ENCODE measurements around the gene FBXW7.

DNA sequence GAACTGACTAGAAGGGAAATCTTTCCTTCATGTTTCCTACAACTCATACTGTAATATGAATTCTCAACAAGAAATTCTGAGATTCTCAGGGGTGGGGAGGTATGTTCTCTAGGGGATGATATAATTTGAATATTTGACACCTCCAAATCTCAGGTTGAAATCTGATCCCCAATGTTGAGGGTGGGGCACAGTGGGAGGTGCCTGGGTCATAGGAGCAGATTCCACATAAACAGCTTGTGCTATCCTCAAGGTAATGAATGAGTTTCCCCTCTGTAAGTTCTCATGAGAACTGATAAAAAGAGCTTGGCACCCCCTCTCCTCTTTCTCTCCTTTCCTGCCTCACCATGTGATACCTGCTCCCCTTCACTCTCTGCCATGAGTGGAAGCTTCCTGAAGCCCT, 21.5 kb downstream of the FBXW7 start:
- TF ChIP-seq, protein P1, sequence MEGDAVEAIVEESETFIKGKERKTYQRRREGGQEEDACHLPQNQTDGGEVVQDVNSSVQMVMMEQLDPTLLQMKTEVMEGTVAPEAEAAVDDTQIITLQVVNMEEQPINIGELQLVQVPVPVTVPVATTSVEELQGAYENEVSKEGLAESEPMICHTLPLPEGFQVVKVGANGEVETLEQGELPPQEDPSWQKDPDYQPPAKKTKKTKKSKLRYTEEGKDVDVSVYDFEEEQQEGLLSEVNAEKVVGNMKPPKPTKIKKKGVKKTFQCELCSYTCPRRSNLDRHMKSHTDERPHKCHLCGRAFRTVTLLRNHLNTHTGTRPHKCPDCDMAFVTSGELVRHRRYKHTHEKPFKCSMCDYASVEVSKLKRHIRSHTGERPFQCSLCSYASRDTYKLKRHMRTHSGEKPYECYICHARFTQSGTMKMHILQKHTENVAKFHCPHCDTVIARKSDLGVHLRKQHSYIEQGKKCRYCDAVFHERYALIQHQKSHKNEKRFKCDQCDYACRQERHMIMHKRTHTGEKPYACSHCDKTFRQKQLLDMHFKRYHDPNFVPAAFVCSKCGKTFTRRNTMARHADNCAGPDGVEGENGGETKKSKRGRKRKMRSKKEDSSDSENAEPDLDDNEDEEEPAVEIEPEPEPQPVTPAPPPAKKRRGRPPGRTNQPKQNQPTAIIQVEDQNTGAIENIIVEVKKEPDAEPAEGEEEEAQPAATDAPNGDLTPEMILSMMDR (IDR thresholded peaks at IDR 0.05): no peak
- TF ChIP-seq POLR2AphosphoS5 (IDR thresholded peaks at IDR 0.05) (no peak), EP300 (IDR thresholded peaks at IDR 0.05; ENCODE audit: low read depth) (no peak), POLR2A (IDR thresholded peaks at IDR 0.05) (no peak)

Measured in transverse colon (tissue), 4 donors.